ENCODE results near the gene C6orf89. TPM values are rescaled to one million over a fixed set of nuclear protein-coding genes. Genes with fewer than 3 reads are reported as not detected.

The C6orf89 gene
- total RNA-seq, 1 donor from 2014 or later, result 32.3 TPM

GRCh38 chr6:36970892-36971842, 85.4 kb downstream of the C6orf89 start:
- H3K4me1 Mint-ChIP-seq, result no peaks in the 10 kb centered on the region
- H3K9me3 Mint-ChIP-seq, result no peaks in the 10 kb centered on the region
- no peak for DNase-seq (ENCODE audit: low read depth, low spot score)
- no peak overlapping the region for H3K27ac Mint-ChIP-seq (ENCODE audit: unreplicated experiment)
- no peak overlapping the region for H3K4me3 Mint-ChIP-seq
- peaks cover 7% of the 10 kb centered on the region for H3K36me3 Mint-ChIP-seq (ENCODE audit: low read depth)
- no peaks in the 10 kb centered on the region for H3K27me3 Mint-ChIP-seq (ENCODE audit: low read depth)
- TF ChIP-seq CTCF (conservative IDR thresholded peaks at IDR 0.05), result no peak

- H3K27ac Mint-ChIP-seq (ENCODE audit: unreplicated experiment), result peak overlapping the region; percentile 20
- TF ChIP-seq CTCF (conservative IDR thresholded peaks at IDR 0.05), result no peak
- H3K36me3 Mint-ChIP-seq (ENCODE audit: low read depth), result peaks cover 6% of the 10 kb centered on the region
- H3K9me3 Mint-ChIP-seq, result no peaks in the 10 kb centered on the region
- H3K4me1 Mint-ChIP-seq, result no peaks in the 10 kb centered on the region
- no peak overlapping the region for H3K4me3 Mint-ChIP-seq
- H3K27me3 Mint-ChIP-seq (ENCODE audit: low read depth), result no peaks in the 10 kb centered on the region
- DNase-seq (ENCODE audit: low read depth, low spot score), result no peak
Measured at GRCh38 chr6:36971921-36972673, 86.3 kb downstream of the C6orf89 start.

- Mint-ChIP-seq H3K4me3 (no peak overlapping the region), H3K36me3 (ENCODE audit: low read depth) (peaks cover 8% of the 10 kb centered on the region), H3K27me3 (ENCODE audit: low read depth) (no peaks in the 10 kb centered on the region), H3K27ac (ENCODE audit: unreplicated experiment) (no peak overlapping the region), H3K4me1 (no peaks in the 10 kb centered on the region), H3K9me3 (no peaks in the 10 kb centered on the region)
- DNase-seq (ENCODE audit: low read depth, low spot score), result no peak
- TF ChIP-seq CTCF (conservative IDR thresholded peaks at IDR 0.05), result no peak
Measured at GRCh38 chr6:36973190-36973589, 87.4 kb downstream of the C6orf89 start.

GRCh38 chr6:36973647-36974046, 87.9 kb downstream of the C6orf89 start:
- H3K4me1 Mint-ChIP-seq, result no peaks in the 10 kb centered on the region
- TF ChIP-seq CTCF (conservative IDR thresholded peaks at IDR 0.05), result no peak
- DNase-seq (ENCODE audit: low read depth, low spot score), result no peak
- H3K36me3 Mint-ChIP-seq (ENCODE audit: low read depth), result peaks cover 7% of the 10 kb centered on the region
- no peaks in the 10 kb centered on the region for H3K9me3 Mint-ChIP-seq
- H3K27ac Mint-ChIP-seq (ENCODE audit: unreplicated experiment), result no peak overlapping the region
- H3K27me3 Mint-ChIP-seq (ENCODE audit: low read depth), result no peaks in the 10 kb centered on the region
- no peak overlapping the region for H3K4me3 Mint-ChIP-seq

- DNase-seq (ENCODE audit: low read depth, low spot score), result no peak
- Mint-ChIP-seq H3K4me3 (no peak overlapping the region), H3K27ac (ENCODE audit: unreplicated experiment) (no peak overlapping the region), H3K4me1 (peaks cover 3% of the 10 kb centered on the region), H3K27me3 (ENCODE audit: low read depth) (no peaks in the 10 kb centered on the region), H3K36me3 (ENCODE audit: low read depth) (peaks cover 7% of the 10 kb centered on the region), H3K9me3 (no peaks in the 10 kb centered on the region)
- TF ChIP-seq CTCF (conservative IDR thresholded peaks at IDR 0.05), result no peak
Measured at GRCh38 chr6:36975231-36976006, 89.7 kb downstream of the C6orf89 start.
